Ramos (cell line): Measurements from ENCODE around the gene ACAD10.

Source experiments
- in situ Hi-C: fragments of 300-500 bp; cut with MboI; formaldehyde crosslinking; loops from one replicate; pipeline ENCODE4 v1.14.3; 2022; ENCODE audit warnings: low sequenced_read_pairs; ENCODE audit not compliant: unreplicated experiment

ACAD10 gene

GRCh38 chr12:111803851-111804250 lies 118.0 kb downstream of the ACAD10 start:
- in situ Hi-C loops: loop anchor here (10.0 kb wide), 1 partner anchor 109 kb away; no protein-coding TSS in a partner anchor

- in situ Hi-C loops: loop anchor here (5.0 to 10.0 kb wide), 2 partner anchors 49 to 112 kb away; no protein-coding TSS in a partner anchor
Observed at GRCh38 chr12:111806304-111806703, 120.5 kb downstream of the ACAD10 start.
